ENCODE data around the gene MFSD6. TPM values are rescaled to one million over a fixed set of nuclear protein-coding genes. Genes with fewer than 3 reads are reported as not detected.

MFSD6 gene
- polyA plus RNA-seq, 3 donors = 8.8 to 15.7 (median 12.9) TPM

GRCh38 chr2:190361572-190361971, 46.6 kb upstream of the MFSD6 start:
- no peak overlapping the region for H3K4me3 ChIP-seq (replicated peaks in 1 of 3; ENCODE audit: low read depth in 2 of 3, low read length in 3 of 3)

GRCh38 chr2:190362894-190363293, 45.3 kb upstream of the MFSD6 start:
- H3K27ac Mint-ChIP-seq = no peak overlapping the region
- Histone ChIP-seq H3K27ac (ENCODE audit: low read depth in 1 of 2, low read length in 2 of 2) (no peak overlapping the region), H3K4me3 (replicated peaks in 1 of 3; ENCODE audit: low read depth in 2 of 3, low read length in 3 of 3) (no peak overlapping the region), H2AFZ (ENCODE audit: insufficient read depth, low read depth, low read length, poor library complexity, severe bottlenecking) (no peak overlapping the region), H3K9ac (ENCODE audit: insufficient read depth, low read length, poor library complexity, severe bottlenecking) (no peak overlapping the region), H3K79me2 (ENCODE audit: insufficient read depth, low read length) (no peaks in the 10 kb centered on the region), H3K27me3 (ENCODE audit: control insufficient read depth in 2 of 2, insufficient read depth in 2 of 2, low read length in 2 of 2) (no peaks in the 10 kb centered on the region), H3K36me3 (replicated peaks in 1 of 2; ENCODE audit: control insufficient read depth in 1 of 2, insufficient read depth in 2 of 2, low read length in 2 of 2) (peaks cover 32 to 79% of the 10 kb centered on the region in 2 donors), H3K4me1 (ENCODE audit: control insufficient read depth in 1 of 2, insufficient read depth in 2 of 2, low read length in 2 of 2) (no peaks in the 10 kb centered on the region), H4K20me1 (ENCODE audit: insufficient read depth, low read length) (no peaks in the 10 kb centered on the region), H3K4me2 (replicated peaks; ENCODE audit: extremely low read depth, low read length, poor library complexity, severe bottlenecking) (no peak overlapping the region), H3K9me3 (replicated peaks in 1 of 2; ENCODE audit: control insufficient read depth in 1 of 2, insufficient read depth in 1 of 2, low read length in 2 of 2) (no peaks in the 10 kb centered on the region)
- WGBS (ENCODE audit: insufficient coverage) = no CpG with 5 or more reads among the region's 1 CpG
- peaks cover 0 to 2% (median 1%) of the 10 kb centered on the region in 3 donors for H3K27me3 Mint-ChIP-seq (ENCODE audit: low read depth in 3 of 3)
- TF ChIP-seq, protein P1, sequence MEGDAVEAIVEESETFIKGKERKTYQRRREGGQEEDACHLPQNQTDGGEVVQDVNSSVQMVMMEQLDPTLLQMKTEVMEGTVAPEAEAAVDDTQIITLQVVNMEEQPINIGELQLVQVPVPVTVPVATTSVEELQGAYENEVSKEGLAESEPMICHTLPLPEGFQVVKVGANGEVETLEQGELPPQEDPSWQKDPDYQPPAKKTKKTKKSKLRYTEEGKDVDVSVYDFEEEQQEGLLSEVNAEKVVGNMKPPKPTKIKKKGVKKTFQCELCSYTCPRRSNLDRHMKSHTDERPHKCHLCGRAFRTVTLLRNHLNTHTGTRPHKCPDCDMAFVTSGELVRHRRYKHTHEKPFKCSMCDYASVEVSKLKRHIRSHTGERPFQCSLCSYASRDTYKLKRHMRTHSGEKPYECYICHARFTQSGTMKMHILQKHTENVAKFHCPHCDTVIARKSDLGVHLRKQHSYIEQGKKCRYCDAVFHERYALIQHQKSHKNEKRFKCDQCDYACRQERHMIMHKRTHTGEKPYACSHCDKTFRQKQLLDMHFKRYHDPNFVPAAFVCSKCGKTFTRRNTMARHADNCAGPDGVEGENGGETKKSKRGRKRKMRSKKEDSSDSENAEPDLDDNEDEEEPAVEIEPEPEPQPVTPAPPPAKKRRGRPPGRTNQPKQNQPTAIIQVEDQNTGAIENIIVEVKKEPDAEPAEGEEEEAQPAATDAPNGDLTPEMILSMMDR (IDR thresholded peaks at IDR 0.05) = no peak
- no peak for DNase-seq
- intact Hi-C loops (cut with micrococcal nuclease) = no loop called here
- no peaks in the 10 kb centered on the region for H3K9me3 Mint-ChIP-seq
- peaks cover 11% of the 10 kb centered on the region for H3K4me1 Mint-ChIP-seq
- H3K4me3 Mint-ChIP-seq = no peak overlapping the region
- H3K36me3 Mint-ChIP-seq = peaks cover 31 to 41% of the 10 kb centered on the region in 2 donors

More at GRCh38 chr2:190361572-190361971, 46.6 kb upstream of the MFSD6 start:
- Mint-ChIP-seq H3K9me3 (no peaks in the 10 kb centered on the region), H3K27ac (no peak overlapping the region), H3K4me3 (no peak overlapping the region), H3K27me3 (ENCODE audit: low read depth in 3 of 3) (peaks cover 0 to 2% (median 0%) of the 10 kb centered on the region in 3 donors), H3K4me1 (peaks cover 12% of the 10 kb centered on the region), H3K36me3 (peaks cover 31 to 34% of the 10 kb centered on the region in 2 donors)
- no peaks in the 10 kb centered on the region for H3K27me3 ChIP-seq (ENCODE audit: control insufficient read depth in 2 of 2, insufficient read depth in 2 of 2, low read length in 2 of 2)
- no peak for DNase-seq
- H3K9ac ChIP-seq (ENCODE audit: insufficient read depth, low read length, poor library complexity, severe bottlenecking) = no peak overlapping the region
- H3K27ac ChIP-seq (ENCODE audit: low read depth in 1 of 2, low read length in 2 of 2) = no peak overlapping the region
- TF ChIP-seq, protein P1 (IDR thresholded peaks at IDR 0.05) = no peak
- peaks cover 0 to under 1% of the 10 kb centered on the region in 2 donors for H3K4me1 ChIP-seq (ENCODE audit: control insufficient read depth in 1 of 2, insufficient read depth in 2 of 2, low read length in 2 of 2)
- H3K36me3 ChIP-seq (replicated peaks in 1 of 2; ENCODE audit: control insufficient read depth in 1 of 2, insufficient read depth in 2 of 2, low read length in 2 of 2) = peaks cover 28 to 65% of the 10 kb centered on the region in 2 donors
- intact Hi-C loops (cut with micrococcal nuclease) = no loop called here
- no peaks in the 10 kb centered on the region for H3K9me3 ChIP-seq (replicated peaks in 1 of 2; ENCODE audit: control insufficient read depth in 1 of 2, insufficient read depth in 1 of 2, low read length in 2 of 2)
- H4K20me1 ChIP-seq (ENCODE audit: insufficient read depth, low read length) = no peaks in the 10 kb centered on the region
- H3K79me2 ChIP-seq (ENCODE audit: insufficient read depth, low read length) = no peaks in the 10 kb centered on the region
- WGBS (ENCODE audit: insufficient coverage) = no CpG with 5 or more reads among the region's 2 CpGs
- H3K4me2 ChIP-seq (replicated peaks; ENCODE audit: extremely low read depth, low read length, poor library complexity, severe bottlenecking) = no peak overlapping the region
- H2AFZ ChIP-seq (ENCODE audit: insufficient read depth, low read depth, low read length, poor library complexity, severe bottlenecking) = no peak overlapping the region
